WERI-Rb-1 (cell line): ENCODE results near the gene TNN.

Experiments used
- DNase-seq: peaks from one replicate; pipeline ENCODE4 v3.0.0-alpha.2; 2020
- H3K27ac ChIP-seq: fragments of 250-450 bp; sonication (Bioruptor Pico); 2 replicates; pipeline ENCODE4 v1.5.1; 2020; ENCODE audit warnings: mild to moderate bottlenecking, moderate library complexity
- H3K27me3 ChIP-seq: fragments of 250-450 bp; sonication (Bioruptor Pico); 2 replicates; pipeline ENCODE4 v1.5.1; 2021; ENCODE audit warnings: mild to moderate bottlenecking, low read depth, moderate library complexity; ENCODE audit not compliant: insufficient read depth, severe bottlenecking
- H3K36me3 ChIP-seq: fragments of 250-450 bp; sonication (Bioruptor Pico); 2 replicates; pipeline ENCODE4 v1.5.1; 2020; ENCODE audit warnings: mild to moderate bottlenecking, moderate library complexity
- H3K4me3 ChIP-seq: 2 replicates; pipeline ENCODE4 v1.5.1; 2011; ENCODE audit warnings: low read depth, mild to moderate bottlenecking, control low read depth, low read length
- H3K9me3 ChIP-seq: fragments of 250-450 bp; sonication (Bioruptor Pico); 2 replicates; pipeline ENCODE4 v1.5.1; 2021; ENCODE audit warnings: mild to moderate bottlenecking, moderate library complexity; ENCODE audit not compliant: severe bottlenecking
- TF ChIP-seq, protein P1 (sequence below): IDR thresholded peaks from 2 replicates; pipeline ENCODE4 v1.5.1; 2011; ENCODE audit warnings: low read depth, mild to moderate bottlenecking, control low read depth, inconsistent platforms, low read length

Gene TNN

DNA sequence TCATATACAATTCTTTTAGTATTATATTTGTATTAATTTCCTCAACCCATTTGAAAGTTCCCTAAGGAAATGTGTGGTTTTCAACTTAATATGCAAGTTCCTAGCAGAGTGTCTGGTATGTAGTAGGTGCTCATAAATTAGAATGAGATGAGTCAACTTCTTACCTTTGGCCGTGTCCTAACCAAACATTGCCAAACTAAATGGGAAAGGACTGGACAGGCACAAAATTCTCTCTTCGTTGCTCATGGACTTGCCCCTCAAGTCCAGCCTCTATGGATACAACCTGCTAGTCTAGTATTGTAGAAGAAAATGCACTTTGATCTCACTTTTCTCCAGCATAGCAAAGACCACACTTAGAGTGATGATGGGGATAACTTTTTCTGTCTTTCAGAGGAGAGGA, 32.9 kb upstream of the TNN start:
- TF ChIP-seq, protein P1, sequence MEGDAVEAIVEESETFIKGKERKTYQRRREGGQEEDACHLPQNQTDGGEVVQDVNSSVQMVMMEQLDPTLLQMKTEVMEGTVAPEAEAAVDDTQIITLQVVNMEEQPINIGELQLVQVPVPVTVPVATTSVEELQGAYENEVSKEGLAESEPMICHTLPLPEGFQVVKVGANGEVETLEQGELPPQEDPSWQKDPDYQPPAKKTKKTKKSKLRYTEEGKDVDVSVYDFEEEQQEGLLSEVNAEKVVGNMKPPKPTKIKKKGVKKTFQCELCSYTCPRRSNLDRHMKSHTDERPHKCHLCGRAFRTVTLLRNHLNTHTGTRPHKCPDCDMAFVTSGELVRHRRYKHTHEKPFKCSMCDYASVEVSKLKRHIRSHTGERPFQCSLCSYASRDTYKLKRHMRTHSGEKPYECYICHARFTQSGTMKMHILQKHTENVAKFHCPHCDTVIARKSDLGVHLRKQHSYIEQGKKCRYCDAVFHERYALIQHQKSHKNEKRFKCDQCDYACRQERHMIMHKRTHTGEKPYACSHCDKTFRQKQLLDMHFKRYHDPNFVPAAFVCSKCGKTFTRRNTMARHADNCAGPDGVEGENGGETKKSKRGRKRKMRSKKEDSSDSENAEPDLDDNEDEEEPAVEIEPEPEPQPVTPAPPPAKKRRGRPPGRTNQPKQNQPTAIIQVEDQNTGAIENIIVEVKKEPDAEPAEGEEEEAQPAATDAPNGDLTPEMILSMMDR, result no peak
- H3K27me3 ChIP-seq, result no peaks in the 10 kb centered on the region
- no peak overlapping the region for H3K4me3 ChIP-seq
- H3K36me3 ChIP-seq, result no peaks in the 10 kb centered on the region
- no peaks in the 10 kb centered on the region for H3K9me3 ChIP-seq
- no peak for DNase-seq
- no peak overlapping the region for H3K27ac ChIP-seq

DNA sequence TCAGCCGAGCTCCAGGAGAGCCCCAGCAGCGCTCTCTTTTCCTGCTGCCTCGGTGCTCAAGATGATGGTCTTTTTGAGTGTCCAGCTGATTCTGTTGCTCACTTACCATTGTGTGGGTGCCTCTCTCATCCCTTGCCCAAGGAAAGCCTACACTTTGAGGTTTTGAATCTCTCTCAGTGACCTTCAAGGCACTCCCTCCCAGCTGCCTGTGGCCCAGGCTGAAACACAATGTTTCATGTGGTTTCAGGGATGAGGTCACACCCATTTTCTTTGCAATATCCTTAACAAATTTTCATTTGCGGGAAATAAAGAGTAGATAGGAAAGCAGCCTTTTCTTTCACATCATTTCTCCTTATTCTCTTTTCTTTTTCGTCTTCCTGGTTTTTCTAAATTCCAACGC, 31.8 kb upstream of the TNN start:
- no peak overlapping the region for H3K27ac ChIP-seq
- TF ChIP-seq, protein P1, result no peak
- no peaks in the 10 kb centered on the region for H3K36me3 ChIP-seq
- no peaks in the 10 kb centered on the region for H3K9me3 ChIP-seq
- no peaks in the 10 kb centered on the region for H3K27me3 ChIP-seq
- H3K4me3 ChIP-seq, result no peak overlapping the region
- no peak for DNase-seq

DNA sequence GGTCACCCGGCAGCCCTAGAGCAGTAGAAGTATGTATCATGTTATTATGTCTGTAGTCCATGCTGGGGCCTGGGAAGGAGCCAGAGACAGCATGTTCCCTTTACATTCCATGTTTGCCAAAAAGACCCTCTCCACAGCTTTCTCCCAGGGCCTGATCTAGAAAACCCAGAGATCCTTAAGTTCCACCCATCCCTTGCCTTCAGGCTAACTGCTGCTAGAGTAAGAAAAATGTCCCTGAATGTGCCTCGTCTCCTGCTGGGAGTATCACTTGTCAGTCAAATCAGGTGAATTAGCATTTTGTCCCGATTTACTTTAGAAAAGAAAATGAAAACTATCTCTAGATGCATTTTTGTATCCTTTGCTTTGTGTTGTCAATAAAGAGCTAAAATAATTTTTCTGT, 31.2 kb upstream of the TNN start:
- TF ChIP-seq, protein P1, result no peak
- DNase-seq, result no peak

DNA sequence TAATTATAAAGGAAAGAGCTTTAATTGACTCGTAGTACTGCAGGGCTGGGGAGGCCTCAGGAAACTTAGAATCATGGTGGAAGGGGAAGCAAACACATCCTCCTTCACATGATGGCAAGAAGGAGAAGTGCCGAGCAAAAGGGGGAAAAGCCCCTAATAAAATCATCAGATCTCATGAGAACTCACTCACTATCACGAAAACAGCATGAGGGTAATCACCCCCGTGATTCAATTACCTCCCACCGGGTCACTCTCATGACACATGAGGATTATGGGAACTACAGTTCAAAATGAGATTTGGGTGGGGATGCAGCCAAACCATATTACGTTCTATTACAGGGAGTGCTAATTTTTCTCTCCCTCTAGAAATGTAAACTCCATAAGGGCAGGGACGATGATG, 30.2 kb upstream of the TNN start:
- Histone ChIP-seq H3K4me3 (no peak overlapping the region), H3K27me3 (no peaks in the 10 kb centered on the region), H3K27ac (no peak overlapping the region), H3K9me3 (no peaks in the 10 kb centered on the region), H3K36me3 (no peaks in the 10 kb centered on the region)
- DNase-seq, result no peak
- TF ChIP-seq, protein P1, result no peak

More for the DNA sequence above, 31.2 kb upstream of the TNN start:
- Histone ChIP-seq H3K9me3 (no peaks in the 10 kb centered on the region), H3K4me3 (no peak overlapping the region), H3K36me3 (no peaks in the 10 kb centered on the region), H3K27ac (no peak overlapping the region), H3K27me3 (no peaks in the 10 kb centered on the region)

DNA sequence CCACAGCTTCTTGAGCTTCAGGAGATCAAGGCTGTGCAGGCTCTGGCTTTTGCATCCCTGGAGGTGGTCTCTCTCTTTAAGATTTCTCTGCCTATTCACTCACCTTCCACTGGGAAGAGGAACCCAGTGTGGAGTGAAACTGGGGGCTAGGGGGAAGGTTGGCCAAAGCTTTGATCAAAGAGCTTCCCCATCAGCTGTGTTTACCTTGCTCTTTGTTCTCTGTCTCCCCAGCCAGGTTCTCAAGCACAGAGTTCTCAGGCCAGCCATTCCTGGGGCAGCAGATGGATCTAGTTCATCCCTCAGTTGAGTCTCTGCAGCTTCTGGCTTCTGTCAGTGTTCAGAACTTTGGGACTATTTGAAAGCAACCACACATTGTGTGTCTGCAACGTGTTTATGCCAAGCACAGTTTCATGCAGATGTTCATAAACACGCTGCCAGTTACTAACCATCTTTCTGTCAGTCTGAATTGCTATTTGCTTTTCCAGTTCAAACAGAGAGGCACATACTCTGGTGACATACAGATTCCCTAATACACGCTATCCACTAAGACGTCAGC, 27.2 kb upstream of the TNN start:
- TF ChIP-seq, protein P1, result no peak
- no peak for DNase-seq
- H3K36me3 ChIP-seq, result no peaks in the 10 kb centered on the region
- H3K27me3 ChIP-seq, result no peaks in the 10 kb centered on the region
- no peak overlapping the region for H3K27ac ChIP-seq
- no peaks in the 10 kb centered on the region for H3K9me3 ChIP-seq
- no peak overlapping the region for H3K4me3 ChIP-seq

DNA sequence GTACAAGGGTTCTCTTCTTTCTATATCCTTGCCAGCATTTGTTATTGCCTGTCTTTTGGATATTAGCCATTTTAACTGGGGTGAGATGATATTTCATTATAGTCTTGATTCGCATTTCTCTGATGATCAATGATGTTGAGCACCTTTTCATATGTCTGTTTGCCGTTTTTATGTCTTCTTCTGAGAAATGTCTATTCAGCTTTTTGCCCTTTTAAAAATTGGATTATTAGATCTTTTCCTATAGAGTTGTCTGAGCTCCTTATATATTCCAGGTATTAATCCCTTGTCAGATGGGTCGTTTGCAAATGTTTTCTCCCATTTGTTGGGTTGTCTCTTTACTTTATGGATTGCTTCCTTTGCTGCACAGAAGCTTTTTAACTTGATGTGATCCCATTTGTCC, 25.0 kb upstream of the TNN start:
- TF ChIP-seq, protein P1, result no peak

More for the DNA sequence above, 25.0 kb upstream of the TNN start:
- Histone ChIP-seq H3K9me3 (no peaks in the 10 kb centered on the region), H3K27ac (no peak overlapping the region), H3K36me3 (no peaks in the 10 kb centered on the region), H3K4me3 (no peak overlapping the region), H3K27me3 (no peaks in the 10 kb centered on the region)
- no peak for DNase-seq
